GM19452 (cell line): ENCODE measurements around the gene MUS81.
"Not testable (repeated sequence)": the region's sequence is repeated elsewhere in the genome, so short reads cannot be mapped to it uniquely, and the experiment has no call there.

Source experiments
- ATAC-seq: cut with Tn5 transposase; IDR thresholded peaks from one replicate; pipeline ENCODE4 v1.9.1; 2021; ENCODE audit not compliant: unreplicated experiment

MUS81 gene, protein sequence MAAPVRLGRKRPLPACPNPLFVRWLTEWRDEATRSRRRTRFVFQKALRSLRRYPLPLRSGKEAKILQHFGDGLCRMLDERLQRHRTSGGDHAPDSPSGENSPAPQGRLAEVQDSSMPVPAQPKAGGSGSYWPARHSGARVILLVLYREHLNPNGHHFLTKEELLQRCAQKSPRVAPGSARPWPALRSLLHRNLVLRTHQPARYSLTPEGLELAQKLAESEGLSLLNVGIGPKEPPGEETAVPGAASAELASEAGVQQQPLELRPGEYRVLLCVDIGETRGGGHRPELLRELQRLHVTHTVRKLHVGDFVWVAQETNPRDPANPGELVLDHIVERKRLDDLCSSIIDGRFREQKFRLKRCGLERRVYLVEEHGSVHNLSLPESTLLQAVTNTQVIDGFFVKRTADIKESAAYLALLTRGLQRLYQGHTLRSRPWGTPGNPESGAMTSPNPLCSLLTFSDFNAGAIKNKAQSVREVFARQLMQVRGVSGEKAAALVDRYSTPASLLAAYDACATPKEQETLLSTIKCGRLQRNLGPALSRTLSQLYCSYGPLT

GRCh38 chr11:65860278-65861164 lies at the start of gene MUS81:
TSS of gene MUS81 (plus strand) at chr11:65860433. CDS start at chr11:65860754, 321 bp downstream.
- ATAC-seq, result peak; percentile 30

GRCh38 chr11:65811764-65812475 lies 48.3 kb upstream of the MUS81 start:
- ATAC-seq, result no peak

DNA sequence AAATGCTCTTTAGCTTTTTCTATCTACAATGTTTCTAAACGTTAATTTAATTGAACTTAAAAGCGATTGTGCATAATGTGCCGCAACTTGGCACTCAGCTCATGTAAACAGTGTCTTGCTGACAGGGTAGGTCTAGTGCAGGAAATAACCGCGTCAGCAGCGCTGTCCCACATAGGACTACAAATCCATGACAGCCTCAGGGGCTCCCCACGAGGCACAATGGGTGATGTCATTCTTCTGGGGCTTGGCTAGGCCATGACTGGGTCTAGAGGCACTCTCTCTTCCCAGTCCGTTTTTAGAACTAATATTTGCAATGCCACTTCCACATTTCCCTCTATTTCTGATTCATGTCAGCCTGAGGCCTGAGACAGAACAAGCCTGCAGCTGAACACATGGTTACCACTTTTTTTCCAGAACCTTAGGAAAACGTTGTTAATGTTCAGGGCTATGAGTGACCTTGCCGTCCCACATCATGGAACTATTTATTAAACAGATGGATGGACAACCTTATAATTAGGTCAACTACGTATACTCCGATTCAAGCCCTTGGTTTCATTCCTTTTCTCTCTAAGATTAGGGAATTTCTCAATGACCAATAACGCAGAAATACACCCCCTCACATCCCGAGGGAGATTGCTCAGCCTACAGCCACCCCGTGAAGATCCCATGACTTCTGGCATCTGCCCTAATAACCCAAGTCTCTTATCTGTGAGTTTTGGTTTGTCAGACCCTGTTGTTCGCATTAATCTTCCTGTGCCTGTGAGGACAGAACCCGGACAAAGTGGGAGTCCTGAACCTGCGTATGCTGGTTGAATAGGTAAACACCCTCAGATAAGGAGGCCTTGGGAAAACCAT lies 45.9 kb upstream of the MUS81 start:
- no peak for ATAC-seq

DNA sequence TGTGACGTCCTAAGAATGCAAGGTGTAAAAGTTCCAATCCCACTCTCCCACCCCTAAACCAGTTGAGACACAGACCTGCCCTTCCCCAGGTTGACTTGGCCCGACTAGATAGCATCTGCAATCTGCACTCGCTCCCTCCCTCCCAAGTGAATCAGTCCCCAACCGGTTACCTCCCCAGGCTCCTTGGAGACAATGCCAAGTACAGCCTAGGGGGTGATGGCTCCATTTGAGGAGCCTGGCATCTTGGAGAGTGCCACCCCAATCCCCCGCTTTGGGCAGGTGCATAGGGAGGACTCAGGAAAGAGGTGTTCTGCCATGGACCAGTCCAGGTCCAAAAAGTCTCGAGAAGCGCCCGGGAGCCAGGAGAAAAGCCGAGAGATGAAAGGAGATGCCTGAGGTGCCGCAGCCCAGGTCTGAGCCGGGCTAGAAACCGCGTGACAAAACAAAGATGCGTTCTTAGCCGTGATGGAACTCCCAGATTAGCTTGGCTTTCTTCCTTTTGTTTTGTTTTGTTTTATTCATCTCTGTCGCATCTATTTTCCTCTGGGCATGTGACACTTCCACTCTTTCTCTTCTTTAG lies 45.2 kb upstream of the MUS81 start:
- no peak for ATAC-seq

DNA sequence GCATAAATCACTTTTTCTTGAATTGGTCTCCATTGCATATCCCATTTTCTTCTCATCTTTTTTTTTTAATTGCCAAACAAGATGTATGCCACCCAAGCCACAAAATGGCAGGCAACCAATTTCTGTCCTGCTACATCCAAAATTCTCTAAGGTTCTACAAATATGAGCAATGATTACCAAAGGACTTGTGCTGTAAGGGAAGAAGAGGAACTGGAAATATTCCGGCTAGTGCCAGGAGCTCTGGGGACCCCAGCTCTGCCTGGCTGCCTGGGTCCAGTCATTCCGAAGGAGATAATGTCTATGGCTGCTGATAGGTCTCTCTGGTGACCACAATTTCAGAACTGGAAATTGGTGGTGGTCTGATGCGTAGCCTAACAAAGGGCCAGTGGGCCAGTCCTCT lies 43.5 kb upstream of the MUS81 start:
- ATAC-seq, result no peak

GRCh38 chr11:65817312-65817834 lies 42.9 kb upstream of the MUS81 start:
- no peak for ATAC-seq

- ATAC-seq, result peak; percentile 76
Observed at GRCh38 chr11:65817835-65818680, 42.2 kb upstream of the MUS81 start.

GRCh38 chr11:65821107-65821506 lies 39.1 kb upstream of the MUS81 start:
- ATAC-seq, result no peak

- ATAC-seq, result no peak
Observed at GRCh38 chr11:65822776-65823528, 37.3 kb upstream of the MUS81 start.

- ATAC-seq, result no peak
Observed at GRCh38 chr11:65826984-65827735, 33.1 kb upstream of the MUS81 start.

- ATAC-seq, result no peak
Observed at GRCh38 chr11:65829459-65829858, 30.8 kb upstream of the MUS81 start.

DNA sequence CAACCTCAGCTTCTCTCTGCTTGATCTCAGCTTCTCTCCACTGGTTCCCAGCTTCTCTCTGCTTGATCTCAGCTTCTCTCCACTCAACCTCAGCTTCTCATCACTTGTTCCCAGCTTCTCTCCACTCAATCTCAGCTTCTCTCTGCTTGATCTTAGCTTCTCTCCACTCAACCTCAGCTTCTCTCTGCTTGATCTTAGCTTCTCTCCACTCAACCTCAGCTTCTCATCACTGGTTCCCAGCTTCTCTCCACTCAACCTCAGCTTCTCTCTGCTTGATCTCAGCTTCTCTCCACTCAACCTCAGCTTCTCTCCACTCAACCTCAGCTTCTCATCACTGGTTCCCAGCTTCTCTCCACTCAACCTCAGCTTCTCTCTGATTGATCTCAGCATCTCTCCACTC lies 28.0 kb upstream of the MUS81 start:
- not testable (repeated sequence) for ATAC-seq

GRCh38 chr11:65833297-65834030 lies 26.8 kb upstream of the MUS81 start, which contains the start of gene SNX32:
TSS of gene SNX32 (plus strand) at chr11:65833963. CDS start at chr11:65834066, 103 bp downstream.
- peak; percentile 97 for ATAC-seq

DNA sequence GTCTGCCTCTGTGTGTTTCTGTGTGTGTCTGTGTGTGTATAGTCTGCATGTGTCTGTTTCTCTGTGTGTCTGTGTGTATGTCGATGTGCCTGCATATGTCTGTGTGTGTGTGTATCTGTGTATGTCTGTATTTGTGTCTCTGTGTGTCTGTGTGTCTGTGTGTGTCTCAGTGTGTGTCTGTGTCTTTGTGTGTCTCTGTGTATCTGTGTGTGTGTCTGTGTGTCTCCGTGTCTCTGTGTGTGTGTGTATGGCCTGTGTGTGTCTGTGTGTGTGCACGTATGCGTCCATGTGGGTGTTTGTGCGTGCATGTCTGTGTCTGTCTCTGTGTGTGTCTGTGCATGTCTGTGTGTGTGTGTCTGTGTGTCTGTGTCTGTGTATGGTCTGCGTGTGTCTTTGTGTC lies 26.0 kb upstream of the MUS81 start:
- ATAC-seq, result no peak

DNA sequence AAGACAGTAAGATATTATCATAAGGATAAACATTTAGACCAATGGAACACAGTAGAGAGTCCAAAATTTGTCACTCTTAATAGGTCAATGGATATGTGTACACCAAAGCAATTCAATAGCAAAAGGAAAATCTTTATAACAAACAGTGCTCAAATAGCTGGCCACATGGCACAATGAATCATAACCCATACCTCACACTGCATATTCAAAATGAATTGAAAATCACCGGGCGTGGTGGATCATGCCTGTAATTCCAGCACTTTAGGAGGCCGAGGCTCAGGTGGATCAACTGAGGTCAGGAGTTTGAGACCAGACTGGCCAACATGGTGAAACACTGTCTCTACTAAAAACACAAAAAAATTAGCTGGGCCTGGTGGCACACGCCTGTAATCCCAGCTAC lies 18.1 kb upstream of the MUS81 start:
- ATAC-seq, result no peak

GRCh38 chr11:65843811-65844210 lies 16.4 kb upstream of the MUS81 start:
- ATAC-seq, result no peak
